ENCODE measurements around the gene CRIP1. TPM values are rescaled to one million over a fixed set of nuclear protein-coding genes. Genes with fewer than 3 reads are reported as not detected.

CRIP1 gene
- total RNA-seq, 1 experiment from 2014 or later = 6.9 TPM

GRCh38 chr14:105437723-105438500, 48.8 kb upstream of the CRIP1 start:
- Mint-ChIP-seq H3K9me3 (no peaks in the 10 kb centered on the region), H3K4me3 (no peak overlapping the region), H3K27ac (peak overlapping the region in 2 of 3 experiments; percentile 34 to 48; a peak in 1 of 7 replicates), H3K27me3 (ENCODE audit: low read depth) (no peaks in the 10 kb centered on the region; the same call in 1 of the 2 replicates), H3K36me3 (ENCODE audit: insufficient read depth in 1 of 3, low read depth in 3 of 3) (peaks cover 9 to 31% (median 25%) of the 10 kb centered on the region in 3 experiments; a peak in 6 of 7 replicates), H3K4me1 (peaks cover 8 to 12% of the 10 kb centered on the region in 2 experiments)
- no peak overlapping the region for H3T11ph ChIP-seq (ENCODE audit: low read length)
- H3K9me3 ChIP-seq (ENCODE audit: control insufficient read depth, low read depth, low read length) = no peaks in the 10 kb centered on the region
- no peak overlapping the region for H2AK5ac ChIP-seq (ENCODE audit: insufficient read length, low read length)
- H3K18ac ChIP-seq (ENCODE audit: insufficient read length, low read depth, low read length) = no peak overlapping the region
- no peak overlapping the region for H2BK5ac ChIP-seq (ENCODE audit: insufficient read length, low read length)
- no peak overlapping the region for H2BK15ac ChIP-seq (ENCODE audit: low read depth, low read length)
- no peak overlapping the region for H3K56ac ChIP-seq (ENCODE audit: insufficient read length, low read depth, low read length)
- H2BK20ac ChIP-seq (ENCODE audit: low read depth, low read length, poor library complexity, severe bottlenecking) = no peak overlapping the region
- H2BK12ac ChIP-seq (ENCODE audit: insufficient read length, low read depth, low read length) = no peak overlapping the region
- H3K27me3 ChIP-seq (ENCODE audit: insufficient read depth, low read length) = no peaks in the 10 kb centered on the region
- no peak for TF ChIP-seq CTCF (conservative IDR thresholded peaks at IDR 0.05)
- no peaks in the 10 kb centered on the region for H3K23me2 ChIP-seq (ENCODE audit: insufficient read length, low read depth, low read length, poor library complexity, severe bottlenecking)
- H3K14ac ChIP-seq (ENCODE audit: insufficient read depth, low read length) = no peak overlapping the region; the same call in 1 of the 2 replicates
- H4K8ac ChIP-seq (replicated peaks; ENCODE audit: insufficient read length, low read depth, low read length) = no peak overlapping the region
- H2BK120ac ChIP-seq (ENCODE audit: low read depth, low read length, poor library complexity, severe bottlenecking) = no peak overlapping the region
- H3K4me2 ChIP-seq (ENCODE audit: insufficient read depth, insufficient read length, low read length) = no peak overlapping the region
- H3K9ac ChIP-seq (ENCODE audit: extremely low read depth, insufficient read length, low read length) = no peak overlapping the region
- H3K27ac ChIP-seq (ENCODE audit: insufficient read length, low read depth, low read length) = no peak overlapping the region
- no peak overlapping the region for H2AFZ ChIP-seq (ENCODE audit: low read length)
- no peak overlapping the region for H4K91ac ChIP-seq (ENCODE audit: insufficient read length, low read depth, low read length)
- no peak for DNase-seq
- H3K79me2 ChIP-seq (ENCODE audit: insufficient read depth, low read length) = peaks cover 21% of the 10 kb centered on the region; the same call in 1 of the 2 replicates
- no CpG with 5 or more reads among the region's 18 CpGs for WGBS (ENCODE audit: extremely low coverage, insufficient read length, low lambda C conversion rate)
- H4K5ac ChIP-seq (ENCODE audit: insufficient read length, low read depth, low read length) = no peak overlapping the region
- no peak overlapping the region for H3K4ac ChIP-seq (ENCODE audit: low read depth, low read length)
- H3K79me1 ChIP-seq (ENCODE audit: insufficient read depth, low read depth, low read length, poor library complexity, severe bottlenecking) = peaks cover 2% of the 10 kb centered on the region
- H3K23ac ChIP-seq (ENCODE audit: insufficient read length, low read depth, low read length) = no peak overlapping the region
- H3K4me1 ChIP-seq (ENCODE audit: insufficient read depth, low read length) = no peaks in the 10 kb centered on the region
- H4K20me1 ChIP-seq (ENCODE audit: control insufficient read depth, insufficient read depth, insufficient read length) = no peaks in the 10 kb centered on the region
